NCI-H524 (cell line): Measurements from ENCODE around the gene KIAA0930.
"Not testable (repeated sequence)": the region's sequence is repeated elsewhere in the genome, so short reads cannot be mapped to it uniquely, and the experiment has no call there.

Source experiments
- DNase-seq, 2 experiments: peaks; one replicate each; lab custom pipeline; 2025; lab: John Stamatoyannopoulos, UW

KIAA0930 gene

GRCh38 chr22:45262931-45263462 is 22.3 kb upstream of the KIAA0930 start:
- DNase-seq, result peak; percentile 79 to 91

DNA sequence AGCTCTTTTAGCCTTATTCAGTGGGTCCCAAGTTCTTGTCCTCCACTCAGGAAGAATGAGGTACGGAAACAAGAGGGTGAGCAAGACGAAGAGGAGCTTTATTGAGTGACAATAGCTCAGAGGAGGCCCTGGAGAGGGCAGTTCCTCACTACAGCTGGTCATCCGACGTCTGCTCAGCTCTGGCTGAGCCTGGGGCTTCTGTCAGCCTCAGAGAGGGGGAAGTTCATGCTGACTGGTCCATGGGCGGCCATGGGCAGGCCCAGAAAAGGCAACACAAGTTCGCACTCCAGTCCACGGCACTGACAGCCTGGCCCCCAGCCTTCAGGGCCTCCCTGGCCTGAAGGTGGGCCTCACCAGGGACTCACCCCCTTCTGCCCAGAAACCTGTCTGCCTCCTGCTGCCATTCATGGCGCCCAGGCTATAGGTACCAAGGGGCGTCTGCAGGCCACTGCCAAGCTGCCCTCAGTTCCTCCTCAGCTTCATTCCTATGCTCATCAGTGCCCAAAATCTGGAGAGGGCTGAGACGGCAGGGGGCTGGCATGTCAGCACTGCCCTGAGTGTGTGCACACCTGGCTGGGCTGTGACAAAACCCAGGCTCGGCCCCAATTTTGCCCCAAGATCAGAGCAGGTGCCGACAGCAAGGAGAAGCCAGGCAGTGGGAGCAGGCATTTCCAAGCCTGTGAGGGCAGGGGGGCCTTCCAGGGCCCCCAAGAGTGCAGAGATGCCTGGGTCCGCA is 21.7 kb upstream of the KIAA0930 start:
- peak in 1 of 2 experiments; percentile 19 for DNase-seq

GRCh38 chr22:45261407-45262088 is 20.9 kb upstream of the KIAA0930 start:
- DNase-seq, result no peak

- not testable (repeated sequence) for DNase-seq
Observed at GRCh38 chr22:45260395-45260759, 19.7 kb upstream of the KIAA0930 start.

GRCh38 chr22:45259754-45260394 is 19.2 kb upstream of the KIAA0930 start:
- no peak for DNase-seq

- DNase-seq, result not testable (repeated sequence)
Observed at GRCh38 chr22:45257941-45258340, 17.2 kb upstream of the KIAA0930 start.

GRCh38 chr22:45254789-45255278 is 14.1 kb upstream of the KIAA0930 start:
- no peak for DNase-seq

- no peak for DNase-seq
Observed at GRCh38 chr22:45254388-45254787, 13.7 kb upstream of the KIAA0930 start.

- DNase-seq, result no peak
Observed at GRCh38 chr22:45253039-45253641, 12.4 kb upstream of the KIAA0930 start.

DNA sequence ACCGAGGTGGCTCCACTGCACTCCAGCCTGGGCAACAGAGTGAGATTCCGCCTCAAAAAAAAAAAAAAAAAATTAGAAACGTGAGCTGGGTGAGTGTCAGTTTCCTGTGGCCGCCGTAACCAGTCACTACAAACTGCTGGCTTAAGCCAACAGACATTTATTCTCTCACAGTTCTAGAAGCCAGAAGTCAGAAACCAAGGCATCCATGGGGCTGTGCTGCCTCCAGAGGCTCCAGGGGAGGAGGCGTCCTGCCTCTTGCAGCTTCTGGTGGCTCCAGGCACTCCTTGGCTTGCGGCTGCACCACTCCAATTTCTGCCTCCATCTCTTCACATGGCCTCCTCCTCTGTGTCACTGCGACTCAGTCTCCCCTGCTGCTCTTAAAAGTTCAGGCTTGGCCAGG is 11.1 kb upstream of the KIAA0930 start:
- DNase-seq, result no peak

GRCh38 chr22:45248832-45249561 is 8.3 kb upstream of the KIAA0930 start:
- DNase-seq, result no peak

DNA sequence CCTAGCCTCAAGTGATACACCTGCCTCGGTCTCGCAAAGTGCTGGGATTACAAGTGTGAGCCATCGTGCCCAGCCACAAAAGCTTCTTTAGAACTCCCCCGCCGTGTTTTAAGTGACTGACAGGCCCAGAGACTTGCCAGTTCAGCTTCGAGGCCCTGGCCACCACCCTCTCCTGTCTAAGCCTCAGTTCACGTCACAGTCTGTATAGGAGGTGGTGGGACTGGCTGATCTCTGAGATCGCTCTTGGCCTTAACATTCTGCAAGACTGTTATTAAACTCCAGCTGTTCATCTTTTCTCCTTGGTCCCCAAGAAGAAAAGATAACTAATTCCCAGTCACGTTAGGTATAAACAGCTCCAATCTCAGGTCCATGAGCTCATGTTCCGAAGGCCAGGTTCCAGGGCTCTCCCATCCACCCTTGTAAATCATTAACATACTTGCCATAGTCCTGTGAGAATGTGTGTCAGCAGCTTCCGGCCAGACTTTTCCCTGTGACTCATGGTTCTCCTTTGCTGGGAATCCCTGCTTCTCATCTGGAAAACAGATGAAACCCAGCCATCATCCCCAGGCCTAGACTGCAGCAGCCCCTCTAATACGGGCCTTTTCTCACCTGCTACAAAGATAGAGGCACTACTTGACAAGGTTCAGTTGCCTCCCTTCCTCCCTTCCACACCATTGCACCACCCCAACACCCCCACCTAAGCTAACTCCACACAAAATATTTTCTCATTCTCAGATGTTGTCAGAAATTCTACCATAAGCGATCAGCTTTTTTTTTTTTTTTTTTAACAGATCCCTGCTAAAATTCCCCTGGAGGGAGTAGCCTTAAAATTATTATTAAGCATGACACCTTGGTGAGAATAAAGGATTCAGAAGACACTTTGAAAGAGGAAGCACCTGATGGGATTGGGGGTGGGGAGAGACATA is 5.6 kb upstream of the KIAA0930 start:
- DNase-seq, result no peak

DNA sequence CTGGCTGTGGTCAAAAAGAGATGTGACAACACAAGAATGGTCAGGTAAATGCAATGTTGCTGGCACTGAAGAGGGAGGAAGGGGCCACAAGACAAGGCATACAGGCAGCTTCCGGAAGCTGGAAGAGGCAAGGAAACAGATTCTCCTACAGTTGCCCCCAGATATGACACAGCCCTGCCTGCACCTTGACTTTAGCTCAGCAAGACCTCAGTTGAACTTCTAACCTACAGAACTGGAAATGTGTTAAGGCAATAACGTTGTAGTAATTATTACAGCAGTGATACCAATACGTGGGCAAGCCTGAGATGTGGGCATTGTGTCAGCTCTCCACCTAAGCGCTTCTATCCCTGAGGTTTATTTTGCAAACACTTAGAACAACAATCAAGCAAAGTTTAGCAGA is 4.2 kb upstream of the KIAA0930 start:
- no peak for DNase-seq

DNA sequence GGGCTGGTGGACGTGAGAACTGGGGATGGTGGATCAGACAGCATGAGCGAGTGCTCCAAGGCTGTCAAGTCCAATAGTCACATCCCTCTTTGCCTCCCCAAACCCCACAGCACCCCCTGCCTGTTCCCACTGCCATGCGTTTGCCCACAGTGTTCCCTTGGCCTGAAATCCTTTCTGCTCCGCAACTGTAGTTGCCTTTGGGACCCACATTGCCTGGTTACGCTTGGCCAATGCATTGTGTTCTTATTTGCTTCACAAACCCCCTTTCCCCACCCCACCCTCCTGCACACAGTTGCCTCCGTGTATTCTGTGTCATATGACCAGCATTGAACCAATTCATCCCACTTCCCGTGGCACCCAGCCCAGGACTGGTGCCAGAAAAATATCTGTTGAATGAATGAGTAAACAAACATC is 2.1 kb upstream of the KIAA0930 start:
- DNase-seq, result peak in 1 of 2 experiments; percentile 18

- DNase-seq, result peak in 1 of 2 experiments; percentile 46
Observed at GRCh38 chr22:45240104-45240809, 437 bp downstream of the KIAA0930 start.

- no peak for DNase-seq
Observed at GRCh38 chr22:45239681-45240051, 1.0 kb downstream of the KIAA0930 start.

DNA sequence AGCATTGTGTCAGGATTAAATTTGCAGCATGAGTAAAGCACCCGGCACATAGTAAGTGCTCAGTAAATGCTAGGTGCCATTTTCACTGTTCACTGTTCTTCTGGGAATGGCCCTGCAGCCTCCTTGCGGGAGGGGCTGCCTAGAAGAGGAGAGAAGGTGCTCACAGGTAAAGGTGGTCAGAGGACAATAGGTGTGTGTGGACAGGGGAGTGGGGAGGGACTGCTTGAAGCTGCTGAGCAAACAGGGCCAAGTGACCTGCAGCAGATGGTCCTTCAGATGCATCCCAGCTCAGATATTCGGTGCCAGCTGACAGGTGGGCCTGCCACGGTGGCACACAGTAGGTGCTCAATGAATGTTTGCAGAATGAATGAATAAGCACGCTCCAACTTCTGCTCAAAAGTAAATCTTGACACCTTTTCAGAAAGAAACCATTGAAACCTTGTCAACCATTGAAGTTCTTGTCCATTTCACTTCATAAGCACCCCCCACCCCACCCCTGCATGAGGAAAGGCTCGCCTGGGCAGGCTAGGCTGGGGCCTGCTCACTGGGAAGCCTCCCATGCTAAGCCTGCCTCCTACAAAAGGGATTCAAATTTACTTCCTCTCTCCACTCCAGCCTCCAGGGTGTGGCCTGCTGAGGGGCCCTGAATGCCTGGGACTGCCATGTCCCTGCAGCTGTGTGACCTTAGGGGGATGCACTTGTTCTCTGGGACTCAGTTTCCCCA is 1.6 kb downstream of the KIAA0930 start:
- DNase-seq, result no peak

- DNase-seq, result no peak
Observed at GRCh38 chr22:45238076-45238956, 2.4 kb downstream of the KIAA0930 start.
